ENCODE measurements around the gene LRCOL1. TPM values are rescaled to one million over a fixed set of nuclear protein-coding genes. Genes with fewer than 3 reads are reported as not detected.

Gene LRCOL1
- total RNA-seq: not detected in 2 replicates

DNA sequence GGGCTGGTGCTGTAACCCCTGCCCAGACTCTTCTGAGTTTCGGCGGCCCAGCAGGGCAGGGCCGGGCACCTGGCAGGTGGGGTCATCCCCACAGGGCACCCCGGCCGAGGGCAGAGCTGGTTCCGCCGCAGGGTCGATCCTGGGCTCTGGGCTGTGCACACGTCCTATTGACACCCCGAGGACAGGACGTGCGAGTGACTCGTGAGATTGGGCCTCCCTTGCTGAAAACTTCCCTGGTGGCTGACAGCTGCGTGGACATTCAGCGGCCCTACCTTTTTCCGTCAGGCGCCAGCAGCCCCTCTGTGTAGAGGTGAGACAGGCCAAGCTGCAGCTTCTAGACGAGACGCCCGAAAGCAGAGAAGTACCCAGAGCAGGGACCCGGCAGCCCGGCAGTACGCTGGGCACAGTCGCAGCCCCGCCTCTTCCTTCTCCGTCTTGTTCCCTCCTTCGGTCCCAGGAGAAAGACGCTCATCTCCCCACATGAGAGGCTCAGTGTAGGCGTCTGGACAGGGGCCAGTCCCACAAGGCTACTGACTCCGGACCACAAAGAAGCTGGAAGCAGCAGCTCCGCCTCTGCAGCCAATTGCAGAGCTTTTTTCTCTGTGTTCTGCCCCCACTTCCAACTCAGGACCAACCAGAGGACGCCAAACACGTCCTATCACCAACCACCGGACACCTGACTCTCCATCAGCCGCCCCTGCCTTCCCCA, at the start of gene LRCOL1:
Gene LRCOL1 (minus strand): TSS at position 532 of the 709 bp plus-strand sequence. CDS start 4,331 bp downstream, outside the sequence.

DNA sequence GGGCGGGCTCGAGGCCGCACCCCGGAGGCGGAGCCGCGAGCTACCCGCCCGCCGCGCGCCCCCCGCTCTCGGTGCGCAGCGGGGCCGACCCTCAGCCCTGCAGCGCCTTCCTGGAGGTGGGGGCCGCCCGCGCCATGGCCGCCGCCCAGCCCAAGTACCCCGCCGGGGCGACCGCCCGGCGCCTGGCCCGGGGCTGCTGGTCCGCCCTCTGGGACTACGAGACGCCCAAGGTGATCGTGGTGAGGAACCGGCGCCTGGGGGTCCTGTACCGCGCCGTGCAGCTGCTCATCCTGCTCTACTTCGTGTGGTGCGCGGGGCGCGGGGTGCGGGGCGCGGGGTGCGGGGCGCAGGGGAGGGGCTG, 8.3 kb upstream of the LRCOL1 start, which contains the start of gene P2RX2:
Gene P2RX2 (plus strand): TSS at position 94 of the 361 bp plus-strand sequence. CDS start 41 bp downstream, at position 135.

Other genes starting within 250 kb of the LRCOL1 start
- 24.2 and 25.9 TPM in 2 replicates for gene FBRSL1, start 120.4 kb downstream of the LRCOL1 start, total RNA-seq
- gene P2RX2, start 8.2 kb upstream of the LRCOL1 start, total RNA-seq: not detected in 2 replicates
- 14.0 and 24.3 TPM in 2 replicates for gene POLE, start 76.8 kb upstream of the LRCOL1 start, total RNA-seq
- gene PXMP2, start 77.0 kb upstream of the LRCOL1 start, total RNA-seq: 22.6 and 33.3 TPM in 2 replicates
- 44.0 and 54.2 TPM in 2 replicates for gene PGAM5, start 100.3 kb upstream of the LRCOL1 start, total RNA-seq
- gene ANKLE2, start 151.2 kb upstream of the LRCOL1 start, total RNA-seq: 61.2 and 61.6 TPM in 2 replicates
- gene GOLGA3, start 218.3 kb upstream of the LRCOL1 start, total RNA-seq: 38.1 and 43.3 TPM in 2 replicates

Measured in airway epithelial cell (primary cell).